HG02885 (cell line): ENCODE results near the gene HABP2.

Experiments used
- ATAC-seq: cut with Tn5 transposase; IDR thresholded peaks from one replicate; pipeline ENCODE4 v1.9.1; 2021; ENCODE audit warnings: mild to moderate bottlenecking; ENCODE audit not compliant: unreplicated experiment, poor library complexity

Gene HABP2

GRCh38 chr10:113622831-113623230 lies 70.0 kb downstream of the HABP2 start:
- no peak for ATAC-seq

DNA sequence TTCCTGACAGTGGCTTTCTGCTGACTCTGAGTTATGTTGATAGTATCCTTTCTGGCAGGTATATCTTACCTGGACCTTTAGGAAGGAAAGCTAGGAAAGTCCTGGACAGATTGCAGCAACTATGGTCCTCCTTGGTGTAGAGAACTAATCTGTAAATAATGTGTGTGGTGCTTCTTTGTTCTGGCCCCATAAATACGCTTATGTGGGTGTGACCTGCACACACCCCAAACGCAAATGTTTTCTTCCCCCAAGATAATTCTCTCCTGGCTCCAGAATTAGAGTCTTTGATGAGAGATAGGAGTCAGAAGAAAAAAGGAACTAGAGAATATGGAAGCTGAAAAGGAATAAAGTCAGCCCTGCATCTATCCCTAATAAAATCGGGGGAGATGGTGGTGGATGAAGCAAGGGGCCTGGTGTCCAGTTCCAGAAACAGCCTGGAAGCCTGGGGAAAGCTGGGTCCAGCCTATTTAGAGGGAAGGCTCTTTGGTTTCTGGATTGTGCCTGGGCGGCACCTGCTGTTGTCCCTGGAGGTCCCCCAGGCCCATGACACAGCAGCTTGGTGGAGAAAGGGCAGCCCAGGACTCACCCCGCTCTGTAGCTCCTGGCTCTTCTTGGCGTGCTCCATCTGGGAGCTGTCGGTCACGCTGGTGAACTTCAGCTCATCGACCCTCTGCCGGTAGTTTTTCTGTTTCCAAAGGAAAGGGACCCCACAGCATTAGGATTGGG lies 72.8 kb downstream of the HABP2 start:
- ATAC-seq: no peak

DNA sequence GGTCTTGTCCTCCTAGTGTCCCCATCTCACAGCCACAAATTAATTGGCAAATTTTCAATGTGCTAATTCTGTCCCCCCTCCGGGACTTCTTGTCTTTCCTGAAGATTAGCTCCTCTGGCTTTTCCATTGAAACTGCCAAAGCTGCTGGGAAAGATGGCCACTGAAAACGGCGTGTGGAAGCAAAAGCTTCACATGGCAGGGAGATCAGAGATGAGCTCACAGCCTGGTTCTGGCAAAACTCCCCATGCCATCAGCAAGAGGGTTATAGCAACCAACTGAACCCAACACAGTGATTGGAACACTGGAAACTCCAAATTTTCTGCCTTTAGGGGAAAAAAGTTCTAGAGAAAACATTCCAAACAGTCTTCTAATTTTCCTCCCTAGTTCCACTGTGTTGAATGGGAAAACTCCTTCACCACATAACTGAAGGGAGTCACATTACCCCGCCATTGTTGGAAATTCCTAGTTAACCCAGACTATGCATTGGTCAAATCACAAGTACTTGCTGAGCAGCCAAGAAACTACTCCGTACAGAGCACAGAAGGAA lies 74.0 kb downstream of the HABP2 start:
- ATAC-seq: no peak

- no peak for ATAC-seq
Measured at GRCh38 chr10:113627836-113628235, 75.0 kb downstream of the HABP2 start.

- ATAC-seq: no peak
Measured at GRCh38 chr10:113628607-113629153, 75.8 kb downstream of the HABP2 start.

DNA sequence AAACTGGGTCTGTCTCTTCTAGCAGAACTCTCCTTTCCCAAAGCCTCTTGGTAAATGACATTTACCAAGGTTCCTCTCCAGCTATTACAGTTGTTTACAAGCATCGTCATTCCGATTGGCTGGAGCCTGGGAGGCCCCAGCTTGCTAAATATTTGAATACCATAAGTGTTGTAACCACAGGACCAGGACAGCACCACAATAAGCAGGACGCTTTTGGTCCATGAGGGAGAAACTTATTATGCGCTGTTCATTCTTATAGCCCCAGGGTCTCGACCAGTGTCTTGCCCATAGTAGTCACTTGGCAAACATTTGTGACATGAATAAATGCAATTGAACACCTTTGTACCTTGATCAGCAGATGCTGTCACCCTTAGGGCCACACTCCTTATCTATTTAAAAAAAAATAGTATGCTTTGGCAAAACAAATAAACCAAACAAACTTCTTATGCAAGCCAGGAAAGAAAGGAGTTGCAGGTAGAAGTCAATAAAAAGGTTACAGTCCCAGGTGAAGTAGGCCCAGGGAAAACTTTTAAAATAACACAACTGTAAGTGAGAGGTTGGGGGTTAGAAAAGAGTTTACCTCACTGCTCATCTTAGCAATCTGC lies 78.2 kb downstream of the HABP2 start:
- ATAC-seq: no peak

GRCh38 chr10:113631684-113632367 lies 79.0 kb downstream of the HABP2 start:
- ATAC-seq: no peak
